ENCODE measurements around the gene SPPL2B. TPM values are rescaled to one million over a fixed set of nuclear protein-coding genes. Genes with fewer than 3 reads are reported as not detected.

Gene SPPL2B
- total and polyA plus RNA-seq, 2 experiments from 2014 or later = 23.5 to 51.0 TPM

DNA sequence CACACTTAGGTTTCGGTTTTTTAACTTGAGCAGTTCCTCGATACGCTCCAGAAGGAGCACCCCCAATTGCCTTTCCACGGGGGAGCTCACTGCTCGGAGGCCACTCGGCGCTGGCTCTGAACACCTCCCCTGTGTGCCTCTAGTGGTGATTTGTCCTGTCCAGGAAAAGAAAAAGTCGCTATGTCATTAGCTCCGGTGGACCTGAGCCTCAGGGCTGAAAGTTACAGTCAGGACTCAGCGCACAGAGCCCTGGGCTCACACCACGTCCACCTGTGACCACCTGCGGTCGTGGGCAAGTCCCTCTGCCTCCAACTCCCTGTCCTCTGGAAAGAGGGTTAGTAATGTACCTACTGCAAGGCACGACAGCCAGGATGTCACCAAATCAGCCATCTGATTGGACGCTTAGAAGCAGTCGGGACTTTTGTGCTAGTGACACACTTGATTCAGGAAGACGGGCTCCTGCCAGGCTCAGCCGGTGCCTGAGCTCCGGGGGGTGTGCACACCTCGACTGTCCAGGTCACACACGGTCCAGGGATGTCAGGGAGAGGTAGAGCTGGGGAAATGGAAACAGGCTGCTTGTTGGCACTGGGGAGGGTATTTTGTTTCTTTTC lies 27.7 kb downstream of the SPPL2B start:
- Mint-ChIP-seq H3K27me3 (ENCODE audit: insufficient read depth, low read depth, poor library complexity) (peaks cover 17% of the 10 kb centered on the region), H3K4me1 (peaks cover 5% of the 10 kb centered on the region), H3K27ac (0 out of 2 replicates have a peak overlapping the region, but pooled peaks have one; percentile 52), H3K9me3 (no peaks in the 10 kb centered on the region; the same call in 2 of the 3 replicates), H3K36me3 (ENCODE audit: low read depth) (no peaks in the 10 kb centered on the region), H3K4me3 (no peak overlapping the region)
- Histone ChIP-seq H3K4me1 (ENCODE audit: insufficient read depth) (no peaks in the 10 kb centered on the region), H3K9me2 (ENCODE audit: insufficient read depth) (no peaks in the 10 kb centered on the region), H3K27me3 (ENCODE audit: insufficient read depth) (no peaks in the 10 kb centered on the region), H2AFZ (no peak overlapping the region), H3K27ac (ENCODE audit: low read depth) (no peak overlapping the region), H3K79me2 (replicated peaks; ENCODE audit: insufficient read depth) (no peaks in the 10 kb centered on the region), H3K4me3 (no peak overlapping the region), H3F3A (replicated peaks; ENCODE audit: low read depth) (no peaks in the 10 kb centered on the region), H3K36me3 (ENCODE audit: insufficient read depth) (no peaks in the 10 kb centered on the region), H4K20me1 (replicated peaks; ENCODE audit: insufficient read depth) (no peaks in the 10 kb centered on the region), H3K4me2 (no peak overlapping the region)
- ATAC-seq (no peak), DNase-seq (ENCODE audit: low spot score) (no peak)
- no peak for TF ChIP-seq POLR2AphosphoS5 (IDR thresholded peaks at IDR 0.05; ENCODE audit: low read depth)

DNA sequence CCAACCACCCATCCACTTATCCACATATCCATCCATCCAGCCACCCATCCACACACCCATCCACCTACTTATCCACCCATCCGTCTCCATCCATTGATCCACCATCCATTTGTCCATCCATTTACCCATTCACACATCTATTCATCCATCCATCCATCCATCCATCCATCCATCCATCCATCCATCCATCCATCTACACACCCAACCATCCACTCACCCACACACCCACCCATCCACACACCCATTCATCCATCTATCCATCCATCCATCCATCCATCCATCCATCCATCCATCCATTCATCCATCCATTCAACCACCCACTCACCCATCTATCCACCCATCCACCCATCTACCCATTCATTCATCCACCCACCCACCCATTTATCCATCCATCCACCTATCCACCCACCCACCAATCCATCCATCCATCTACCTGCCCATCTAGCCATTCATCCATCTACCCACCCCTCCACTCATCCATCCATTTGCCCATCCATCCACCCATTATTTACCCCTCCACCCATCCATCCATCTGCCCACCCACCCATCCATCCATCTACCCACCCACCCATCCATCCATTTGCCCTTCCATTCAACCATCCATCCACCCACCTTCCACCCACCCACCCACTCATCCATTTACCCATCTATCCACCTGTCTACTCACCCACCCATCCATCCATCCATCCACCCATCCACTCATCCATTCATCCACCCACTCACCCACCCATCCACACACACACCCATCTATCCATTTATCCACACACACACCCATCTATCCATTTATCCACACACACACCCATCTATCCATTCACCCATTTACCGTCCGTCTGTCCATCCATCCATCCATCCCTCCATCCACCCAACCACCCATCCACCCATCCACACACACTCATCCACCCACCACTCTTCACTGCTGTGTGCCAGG lies 29.1 kb downstream of the SPPL2B start:
- Histone ChIP-seq H4K20me1 (replicated peaks; ENCODE audit: insufficient read depth) (no peaks in the 10 kb centered on the region), H3K79me2 (replicated peaks; ENCODE audit: insufficient read depth) (no peaks in the 10 kb centered on the region), H3K4me2 (no peak overlapping the region), H3K4me1 (ENCODE audit: insufficient read depth) (no peaks in the 10 kb centered on the region; the same call in 1 of the 2 replicates), H2AFZ (no peak overlapping the region), H3K4me3 (no peak overlapping the region), H3K36me3 (ENCODE audit: insufficient read depth) (no peaks in the 10 kb centered on the region), H3K27ac (ENCODE audit: low read depth) (no peak overlapping the region), H3K9me2 (ENCODE audit: insufficient read depth) (no peaks in the 10 kb centered on the region), H3K27me3 (ENCODE audit: insufficient read depth) (no peaks in the 10 kb centered on the region), H3F3A (replicated peaks; ENCODE audit: low read depth) (peaks cover 4% of the 10 kb centered on the region; the same call in 1 of the 2 replicates)
- TF ChIP-seq, protein P1, sequence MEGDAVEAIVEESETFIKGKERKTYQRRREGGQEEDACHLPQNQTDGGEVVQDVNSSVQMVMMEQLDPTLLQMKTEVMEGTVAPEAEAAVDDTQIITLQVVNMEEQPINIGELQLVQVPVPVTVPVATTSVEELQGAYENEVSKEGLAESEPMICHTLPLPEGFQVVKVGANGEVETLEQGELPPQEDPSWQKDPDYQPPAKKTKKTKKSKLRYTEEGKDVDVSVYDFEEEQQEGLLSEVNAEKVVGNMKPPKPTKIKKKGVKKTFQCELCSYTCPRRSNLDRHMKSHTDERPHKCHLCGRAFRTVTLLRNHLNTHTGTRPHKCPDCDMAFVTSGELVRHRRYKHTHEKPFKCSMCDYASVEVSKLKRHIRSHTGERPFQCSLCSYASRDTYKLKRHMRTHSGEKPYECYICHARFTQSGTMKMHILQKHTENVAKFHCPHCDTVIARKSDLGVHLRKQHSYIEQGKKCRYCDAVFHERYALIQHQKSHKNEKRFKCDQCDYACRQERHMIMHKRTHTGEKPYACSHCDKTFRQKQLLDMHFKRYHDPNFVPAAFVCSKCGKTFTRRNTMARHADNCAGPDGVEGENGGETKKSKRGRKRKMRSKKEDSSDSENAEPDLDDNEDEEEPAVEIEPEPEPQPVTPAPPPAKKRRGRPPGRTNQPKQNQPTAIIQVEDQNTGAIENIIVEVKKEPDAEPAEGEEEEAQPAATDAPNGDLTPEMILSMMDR (conservative IDR thresholded peaks at IDR 0.05; ENCODE audit: low read depth in 2 of 2) = no peak
- H3K27me3 Mint-ChIP-seq (ENCODE audit: insufficient read depth, low read depth, poor library complexity) = peaks cover 15% of the 10 kb centered on the region
- H3K27ac Mint-ChIP-seq = no peak overlapping the region
- H3K36me3 Mint-ChIP-seq (ENCODE audit: low read depth) = no peaks in the 10 kb centered on the region
- H3K4me3 Mint-ChIP-seq = no peak overlapping the region
- no peak for DNase-seq (ENCODE audit: low spot score)
- H3K4me1 Mint-ChIP-seq = peaks cover 5% of the 10 kb centered on the region
- no peaks in the 10 kb centered on the region; the same call in 2 of the 3 replicates for H3K9me3 Mint-ChIP-seq
- no peak for ATAC-seq

DNA sequence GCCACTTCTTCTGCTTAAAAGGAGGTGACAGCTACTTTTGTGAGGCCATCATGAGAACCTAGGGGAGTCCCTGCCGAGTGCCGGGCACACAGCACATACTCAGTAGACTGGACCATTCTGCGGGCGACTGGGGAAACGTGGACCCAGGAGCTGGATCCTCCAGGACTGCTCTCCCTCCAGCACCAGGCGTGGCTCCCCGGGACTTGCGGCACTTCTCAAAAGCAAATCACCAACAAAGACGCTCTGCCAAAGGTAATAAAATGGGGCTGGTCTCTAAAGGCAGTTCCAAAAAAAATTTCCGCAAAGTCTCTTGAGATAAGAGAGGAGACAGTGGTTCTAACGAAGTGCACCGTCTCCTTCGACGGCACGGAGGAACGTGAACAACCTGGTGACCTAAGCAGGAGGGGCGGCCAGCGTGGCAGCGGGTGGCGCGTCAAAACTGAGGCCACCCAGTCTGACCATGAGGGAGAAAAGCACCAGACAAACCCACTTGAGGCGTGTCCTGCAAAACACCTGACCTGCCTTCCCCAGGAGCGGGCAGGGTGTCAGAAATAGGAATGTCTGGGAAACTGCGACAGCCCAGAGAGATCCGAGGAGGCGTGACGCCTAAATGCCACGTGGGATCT lies 30.2 kb downstream of the SPPL2B start:
- H3F3A ChIP-seq (replicated peaks; ENCODE audit: low read depth) = peaks cover 4% of the 10 kb centered on the region; the same call in 1 of the 2 replicates
- H4K20me1 ChIP-seq (replicated peaks; ENCODE audit: insufficient read depth) = no peaks in the 10 kb centered on the region
- ATAC-seq = no peak
- H3K4me1 Mint-ChIP-seq = peaks cover 5% of the 10 kb centered on the region
- H3K4me3 Mint-ChIP-seq = no peak overlapping the region
- no peak overlapping the region for H2AFZ ChIP-seq
- H3K36me3 Mint-ChIP-seq (ENCODE audit: low read depth) = no peaks in the 10 kb centered on the region
- no peak overlapping the region for H3K27ac Mint-ChIP-seq
- no peaks in the 10 kb centered on the region; the same call in 1 of the 2 replicates for H3K4me1 ChIP-seq (ENCODE audit: insufficient read depth)
- H3K27me3 Mint-ChIP-seq (ENCODE audit: insufficient read depth, low read depth, poor library complexity) = peaks cover 15% of the 10 kb centered on the region
- no peak overlapping the region for H3K4me2 ChIP-seq
- no peaks in the 10 kb centered on the region for H3K27me3 ChIP-seq (ENCODE audit: insufficient read depth)
- H3K4me3 ChIP-seq = no peak overlapping the region
- no peak overlapping the region for H3K27ac ChIP-seq (ENCODE audit: low read depth)
- H3K36me3 ChIP-seq (ENCODE audit: insufficient read depth) = no peaks in the 10 kb centered on the region
- no peaks in the 10 kb centered on the region for H3K79me2 ChIP-seq (replicated peaks; ENCODE audit: insufficient read depth)
- DNase-seq (ENCODE audit: low spot score) = no peak
- H3K9me2 ChIP-seq (ENCODE audit: insufficient read depth) = no peaks in the 10 kb centered on the region
- no peaks in the 10 kb centered on the region; the same call in 2 of the 3 replicates for H3K9me3 Mint-ChIP-seq
- no peak for TF ChIP-seq STAT1 (IDR thresholded peaks at IDR 0.05; ENCODE audit: unreplicated experiment)
- TF ChIP-seq, protein P2, sequence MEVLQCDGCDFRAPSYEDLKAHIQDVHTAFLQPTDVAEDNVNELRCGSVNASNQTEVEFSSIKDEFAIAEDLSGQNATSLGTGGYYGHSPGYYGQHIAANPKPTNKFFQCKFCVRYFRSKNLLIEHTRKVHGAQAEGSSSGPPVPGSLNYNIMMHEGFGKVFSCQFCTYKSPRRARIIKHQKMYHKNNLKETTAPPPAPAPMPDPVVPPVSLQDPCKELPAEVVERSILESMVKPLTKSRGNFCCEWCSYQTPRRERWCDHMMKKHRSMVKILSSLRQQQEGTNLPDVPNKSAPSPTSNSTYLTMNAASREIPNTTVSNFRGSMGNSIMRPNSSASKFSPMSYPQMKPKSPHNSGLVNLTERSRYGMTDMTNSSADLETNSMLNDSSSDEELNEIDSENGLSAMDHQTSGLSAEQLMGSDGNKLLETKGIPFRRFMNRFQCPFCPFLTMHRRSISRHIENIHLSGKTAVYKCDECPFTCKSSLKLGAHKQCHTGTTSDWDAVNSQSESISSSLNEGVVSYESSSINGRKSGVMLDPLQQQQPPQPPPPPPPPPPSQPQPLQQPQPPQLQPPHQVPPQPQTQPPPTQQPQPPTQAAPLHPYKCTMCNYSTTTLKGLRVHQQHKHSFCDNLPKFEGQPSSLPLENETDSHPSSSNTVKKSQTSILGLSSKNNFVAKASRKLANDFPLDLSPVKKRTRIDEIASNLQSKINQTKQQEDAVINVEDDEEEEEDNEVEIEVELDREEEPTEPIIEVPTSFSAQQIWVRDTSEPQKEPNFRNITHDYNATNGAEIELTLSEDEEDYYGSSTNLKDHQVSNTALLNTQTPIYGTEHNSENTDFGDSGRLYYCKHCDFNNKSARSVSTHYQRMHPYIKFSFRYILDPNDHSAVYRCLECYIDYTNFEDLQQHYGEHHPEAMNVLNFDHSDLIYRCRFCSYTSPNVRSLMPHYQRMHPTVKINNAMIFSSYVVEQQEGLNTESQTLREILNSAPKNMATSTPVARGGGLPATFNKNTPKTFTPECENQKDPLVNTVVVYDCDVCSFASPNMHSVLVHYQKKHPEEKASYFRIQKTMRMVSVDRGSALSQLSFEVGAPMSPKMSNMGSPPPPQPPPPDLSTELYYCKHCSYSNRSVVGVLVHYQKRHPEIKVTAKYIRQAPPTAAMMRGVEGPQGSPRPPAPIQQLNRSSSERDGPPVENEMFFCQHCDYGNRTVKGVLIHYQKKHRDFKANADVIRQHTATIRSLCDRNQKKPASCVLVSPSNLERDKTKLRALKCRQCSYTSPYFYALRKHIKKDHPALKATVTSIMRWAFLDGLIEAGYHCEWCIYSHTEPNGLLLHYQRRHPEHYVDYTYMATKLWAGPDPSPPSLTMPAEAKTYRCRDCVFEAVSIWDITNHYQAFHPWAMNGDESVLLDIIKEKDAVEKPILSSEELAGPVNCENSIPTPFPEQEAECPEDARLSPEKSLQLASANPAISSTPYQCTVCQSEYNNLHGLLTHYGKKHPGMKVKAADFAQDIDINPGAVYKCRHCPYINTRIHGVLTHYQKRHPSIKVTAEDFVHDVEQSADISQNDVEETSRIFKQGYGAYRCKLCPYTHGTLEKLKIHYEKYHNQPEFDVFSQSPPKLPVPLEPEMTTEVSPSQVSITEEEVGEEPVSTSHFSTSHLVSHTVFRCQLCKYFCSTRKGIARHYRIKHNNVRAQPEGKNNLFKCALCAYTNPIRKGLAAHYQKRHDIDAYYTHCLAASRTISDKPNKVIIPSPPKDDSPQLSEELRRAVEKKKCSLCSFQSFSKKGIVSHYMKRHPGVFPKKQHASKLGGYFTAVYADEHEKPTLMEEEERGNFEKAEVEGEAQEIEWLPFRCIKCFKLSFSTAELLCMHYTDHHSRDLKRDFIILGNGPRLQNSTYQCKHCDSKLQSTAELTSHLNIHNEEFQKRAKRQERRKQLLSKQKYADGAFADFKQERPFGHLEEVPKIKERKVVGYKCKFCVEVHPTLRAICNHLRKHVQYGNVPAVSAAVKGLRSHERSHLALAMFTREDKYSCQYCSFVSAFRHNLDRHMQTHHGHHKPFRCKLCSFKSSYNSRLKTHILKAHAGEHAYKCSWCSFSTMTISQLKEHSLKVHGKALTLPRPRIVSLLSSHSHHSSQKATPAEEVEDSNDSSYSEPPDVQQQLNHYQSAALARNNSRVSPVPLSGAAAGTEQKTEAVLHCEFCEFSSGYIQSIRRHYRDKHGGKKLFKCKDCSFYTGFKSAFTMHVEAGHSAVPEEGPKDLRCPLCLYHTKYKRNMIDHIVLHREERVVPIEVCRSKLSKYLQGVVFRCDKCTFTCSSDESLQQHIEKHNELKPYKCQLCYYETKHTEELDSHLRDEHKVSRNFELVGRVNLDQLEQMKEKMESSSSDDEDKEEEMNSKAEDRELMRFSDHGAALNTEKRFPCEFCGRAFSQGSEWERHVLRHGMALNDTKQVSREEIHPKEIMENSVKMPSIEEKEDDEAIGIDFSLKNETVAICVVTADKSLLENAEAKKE (CRISPR knock-in tag; IDR thresholded peaks at IDR 0.05) = no peak
- TF ChIP-seq NANOG (IDR thresholded peaks at IDR 0.05; ENCODE audit: borderline replicate concordance) = no peak
